ENCODE results near the gene KCTD2.
A peak's percentile ranks its signal among the peaks of the same experiment; 100 is the strongest.
"Not testable (repeated sequence)": the region's sequence is repeated elsewhere in the genome, so short reads cannot be mapped to it uniquely, and the experiment has no call there.

Gene KCTD2

GRCh38 chr17:75011401-75012095, 35.5 kb upstream of the KCTD2 start:
- H3K4me3 ChIP-seq (ENCODE audit: low read length): peak overlapping the region; percentile 99; the same call in 1 of the 2 replicates
- TF ChIP-seq ZNF274 (IDR thresholded peaks at IDR 0.05; ENCODE audit: low read depth, low read length): no peak

GRCh38 chr17:75012096-75012345, 35.0 kb upstream of the KCTD2 start:
- no peak for TF ChIP-seq ZNF274 (IDR thresholded peaks at IDR 0.05; ENCODE audit: low read depth, low read length)
- peak overlapping the region; percentile 99; the same call in 1 of the 2 replicates for H3K4me3 ChIP-seq (ENCODE audit: low read length)

GRCh38 chr17:75012346-75013091, 34.5 kb upstream of the KCTD2 start, which contains the start of gene MRPL58:
Gene MRPL58, plus strand, starts transcription at chr17:75012670. Its CDS starts 17 bp downstream, at chr17:75012687.
- peak within 1 kb of the TSS; percentile 99 for H3K4me3 ChIP-seq (ENCODE audit: low read length)
- no peak for TF ChIP-seq ZNF274 (IDR thresholded peaks at IDR 0.05; ENCODE audit: low read depth, low read length)

GRCh38 chr17:75013092-75013559, 33.9 kb upstream of the KCTD2 start:
- peak overlapping the region; percentile 99 for H3K4me3 ChIP-seq (ENCODE audit: low read length)
- TF ChIP-seq ZNF274 (IDR thresholded peaks at IDR 0.05; ENCODE audit: low read depth, low read length): no peak

- no peak overlapping the region for H3K4me3 ChIP-seq (ENCODE audit: low read length)
- TF ChIP-seq ZNF274 (IDR thresholded peaks at IDR 0.05; ENCODE audit: low read depth, low read length): no peak
These were observed 27.9 kb upstream of the KCTD2 start for GRCh38 chr17:75019146-75019545.

GRCh38 chr17:75019710-75020109, 27.3 kb upstream of the KCTD2 start:
- TF ChIP-seq ZNF274 (IDR thresholded peaks at IDR 0.05; ENCODE audit: low read depth, low read length): no peak
- no peak overlapping the region for H3K4me3 ChIP-seq (ENCODE audit: low read length)

- H3K4me3 ChIP-seq (ENCODE audit: low read length): no peak overlapping the region
- TF ChIP-seq ZNF274 (IDR thresholded peaks at IDR 0.05; ENCODE audit: low read depth, low read length): no peak
These were observed 26.5 kb upstream of the KCTD2 start for GRCh38 chr17:75020331-75021110.

GRCh38 chr17:75024686-75025397, 22.2 kb upstream of the KCTD2 start:
- no peak overlapping the region for H3K4me3 ChIP-seq (ENCODE audit: low read length)
- TF ChIP-seq ZNF274 (IDR thresholded peaks at IDR 0.05; ENCODE audit: low read depth, low read length): no peak

- H3K4me3 ChIP-seq (ENCODE audit: low read length): not testable (repeated sequence)
These were observed 21.7 kb upstream of the KCTD2 start for GRCh38 chr17:75025398-75025734.

GRCh38 chr17:75026650-75027049, 20.4 kb upstream of the KCTD2 start:
- H3K4me3 ChIP-seq (ENCODE audit: low read length): not testable (repeated sequence)

- TF ChIP-seq ZNF274 (IDR thresholded peaks at IDR 0.05; ENCODE audit: low read depth, low read length): no peak
- no peak overlapping the region for H3K4me3 ChIP-seq (ENCODE audit: low read length)
These were observed 16.9 kb upstream of the KCTD2 start for GRCh38 chr17:75030161-75030560.

- peak overlapping the region; percentile 82; the same call in 1 of the 2 replicates for H3K4me3 ChIP-seq (ENCODE audit: low read length)
- no peak for TF ChIP-seq ZNF274 (IDR thresholded peaks at IDR 0.05; ENCODE audit: low read depth, low read length)
These were observed 14.9 kb upstream of the KCTD2 start for GRCh38 chr17:75031972-75032719.

- H3K4me3 ChIP-seq (ENCODE audit: low read length): peak overlapping the region; percentile 82
These were observed 14.2 kb upstream of the KCTD2 start for GRCh38 chr17:75032720-75033280.

More at GRCh38 chr17:75032720-75033280, 14.2 kb upstream of the KCTD2 start:
- TF ChIP-seq ZNF274 (IDR thresholded peaks at IDR 0.05; ENCODE audit: low read depth, low read length): no peak
